Fibroblast of lung (primary cell): ENCODE results near the gene PLCB2. TPM values are rescaled to one million over a fixed set of nuclear protein-coding genes. Genes with fewer than 3 reads are reported as not detected.

Experiments used
- DNase-seq, 2 donors: peaks; one replicate each; pipeline versions ENCODE4 v3.0.0 to v3.0.0-alpha.2; 2010; ENCODE audit warnings: low read depth in 2 of 2
- H2AFZ ChIP-seq: 2 replicates; pipeline ENCODE4 v1.5.1; 2012; ENCODE audit warnings: low read length, control low read depth, inconsistent platforms
- H3K27ac ChIP-seq: 2 replicates; pipeline ENCODE4 v1.5.1; 2011; ENCODE audit warnings: low read length, control low read depth; ENCODE audit not compliant: insufficient read depth
- H3K27me3 ChIP-seq: 2 replicates; pipeline ENCODE4 v1.5.1; 2011; ENCODE audit warnings: mild to moderate bottlenecking, low read length; ENCODE audit not compliant: control insufficient read depth, insufficient read depth
- H3K36me3 ChIP-seq: 2 replicates; pipeline ENCODE4 v1.5.1; 2011; ENCODE audit warnings: low read length; ENCODE audit not compliant: control insufficient read depth, insufficient read depth
- H3K4me1 ChIP-seq: 2 replicates; pipeline ENCODE4 v1.5.1; 2011; ENCODE audit warnings: low read length; ENCODE audit not compliant: control insufficient read depth, insufficient read depth; ENCODE audit errors: extremely low read depth
- H3K4me2 ChIP-seq: 2 replicates; pipeline ENCODE4 v1.5.1; 2011; ENCODE audit warnings: low read length, control low read depth; ENCODE audit not compliant: insufficient read depth; ENCODE audit errors: extremely low read depth
- H3K4me3 ChIP-seq, 4 experiments: fragments of 200-600 bp in 1 of 4; sonication (generic) in 1 of 4; replicated peaks in 1 of 4; 2 replicates each; pipeline ENCODE4 v1.5.1; 2011 to 2016; ENCODE audit warnings: low read length in 4 of 4, low read depth in 3 of 4, mild to moderate bottlenecking in 3 of 4, control low read depth in 2 of 4, inconsistent platforms in 1 of 4, mixed read lengths in 1 of 4; ENCODE audit not compliant: insufficient read depth in 1 of 4; ENCODE audit errors: control extremely low read depth in 1 of 4
- H3K79me2 ChIP-seq: 2 replicates; pipeline ENCODE4 v1.5.1; 2012; ENCODE audit warnings: mild to moderate bottlenecking, low read length, inconsistent platforms; ENCODE audit not compliant: control insufficient read depth, insufficient read depth
- H3K9ac ChIP-seq: 2 replicates; pipeline ENCODE4 v1.5.1; 2011; ENCODE audit warnings: mild to moderate bottlenecking, low read length, control low read depth; ENCODE audit not compliant: insufficient read depth
- H3K9me3 ChIP-seq: 2 replicates; pipeline ENCODE4 v1.5.1; 2012; ENCODE audit warnings: low read depth, low read length; ENCODE audit not compliant: control insufficient read depth, insufficient read depth
- H4K20me1 ChIP-seq: 2 replicates; pipeline ENCODE4 v1.5.1; 2011; ENCODE audit warnings: low read length; ENCODE audit not compliant: control insufficient read depth, insufficient read depth; ENCODE audit errors: extremely low read depth
- CTCF ChIP-seq, 2 donors: IDR thresholded peaks in 1 of 2; conservative IDR thresholded peaks in 1 of 2; 1 replicate in 1 of 2; 2 replicates in 1 of 2; pipeline ENCODE4 v1.5.1; 2011 to 2012; ENCODE audit warnings: low read length in 2 of 2, control low read depth in 1 of 2, inconsistent platforms in 1 of 2, low read depth in 1 of 2, mild to moderate bottlenecking in 1 of 2
- EZH2 ChIP-seq: IDR thresholded peaks from 2 replicates; pipeline ENCODE4 v1.5.1; 2012; ENCODE audit warnings: low read length, control low read depth, mild to moderate bottlenecking; ENCODE audit errors: missing control alignments
- polyA plus RNA-seq, 2 donors: library from polyadenylated mRNA; depleted of rRNA in 1 of 2; stranded (reverse) in 1 of 2; unstranded in 1 of 2; fragments of >200 nt; gene quantifications; 2 replicates each; pipeline ENCODE4 v1.2.1, GENCODE V29; 2011 to 2012; ENCODE audit warnings: missing spikeins in 1 of 2
- total RNA-seq: library from RNA; depleted of rRNA; stranded (reverse); fragments of >200 nt; gene quantifications from 2 replicates; pipeline ENCODE4 v1.2.1, GENCODE V29; 2014

Gene PLCB2
- total and polyA plus RNA-seq, 2 donors (not counting 1 experiment from before 2014, with no cell fraction given) = under 0.01 to 0.40 TPM

- H2AFZ ChIP-seq = no peak overlapping the region
- no peaks in the 10 kb centered on the region for H4K20me1 ChIP-seq
- no peak overlapping the region for H3K27ac ChIP-seq
- TF ChIP-seq CTCF (conservative IDR thresholded peaks at IDR 0.05 in 1 of 2, IDR thresholded peaks at IDR 0.05 in 1 of 2; ENCODE audit: low read depth in 1 of 2, low read length in 2 of 2) (no peak), EZH2 (no peak)
- H3K4me2 ChIP-seq = no peak overlapping the region
- H3K9me3 ChIP-seq = no peaks in the 10 kb centered on the region
- no peak overlapping the region for H3K4me3 ChIP-seq
- H3K36me3 ChIP-seq = no peaks in the 10 kb centered on the region
- no peak overlapping the region for H3K9ac ChIP-seq
- DNase-seq = no peak
- H3K4me1 ChIP-seq = peaks cover 2% of the 10 kb centered on the region
- H3K27me3 ChIP-seq = peaks cover 37% of the 10 kb centered on the region
- H3K79me2 ChIP-seq = no peaks in the 10 kb centered on the region
Observed at GRCh38 chr15:40277471-40277870, 30.3 kb downstream of the PLCB2 start.

GRCh38 chr15:40276927-40277326, 30.8 kb downstream of the PLCB2 start:
- H4K20me1 ChIP-seq = no peaks in the 10 kb centered on the region
- peaks cover 2% of the 10 kb centered on the region for H3K4me1 ChIP-seq
- H3K4me2 ChIP-seq = no peak overlapping the region
- no peak overlapping the region for H3K4me3 ChIP-seq
- H3K36me3 ChIP-seq = no peaks in the 10 kb centered on the region
- H3K9ac ChIP-seq = no peak overlapping the region
- peaks cover 32% of the 10 kb centered on the region for H3K27me3 ChIP-seq
- no peaks in the 10 kb centered on the region for H3K79me2 ChIP-seq
- no peak for DNase-seq
- no peak for TF ChIP-seq CTCF (conservative IDR thresholded peaks at IDR 0.05 in 1 of 2, IDR thresholded peaks at IDR 0.05 in 1 of 2; ENCODE audit: low read depth in 1 of 2, low read length in 2 of 2)
- TF ChIP-seq EZH2 = no peak
- H3K27ac ChIP-seq = no peak overlapping the region
- no peaks in the 10 kb centered on the region for H3K9me3 ChIP-seq
- no peak overlapping the region for H2AFZ ChIP-seq

GRCh38 chr15:40275954-40276353, 31.8 kb downstream of the PLCB2 start:
- Histone ChIP-seq H3K27ac (no peak overlapping the region), H3K36me3 (no peaks in the 10 kb centered on the region), H3K9me3 (no peaks in the 10 kb centered on the region), H3K4me2 (no peak overlapping the region), H4K20me1 (no peaks in the 10 kb centered on the region), H2AFZ (no peak overlapping the region), H3K9ac (no peak overlapping the region), H3K4me1 (peaks cover 2% of the 10 kb centered on the region), H3K4me3 (no peak overlapping the region), H3K27me3 (peaks cover 22% of the 10 kb centered on the region), H3K79me2 (no peaks in the 10 kb centered on the region)
- DNase-seq = no peak
- no peak for TF ChIP-seq EZH2
